Measurements from ENCODE around the gene RERE.

RERE gene

DNA sequence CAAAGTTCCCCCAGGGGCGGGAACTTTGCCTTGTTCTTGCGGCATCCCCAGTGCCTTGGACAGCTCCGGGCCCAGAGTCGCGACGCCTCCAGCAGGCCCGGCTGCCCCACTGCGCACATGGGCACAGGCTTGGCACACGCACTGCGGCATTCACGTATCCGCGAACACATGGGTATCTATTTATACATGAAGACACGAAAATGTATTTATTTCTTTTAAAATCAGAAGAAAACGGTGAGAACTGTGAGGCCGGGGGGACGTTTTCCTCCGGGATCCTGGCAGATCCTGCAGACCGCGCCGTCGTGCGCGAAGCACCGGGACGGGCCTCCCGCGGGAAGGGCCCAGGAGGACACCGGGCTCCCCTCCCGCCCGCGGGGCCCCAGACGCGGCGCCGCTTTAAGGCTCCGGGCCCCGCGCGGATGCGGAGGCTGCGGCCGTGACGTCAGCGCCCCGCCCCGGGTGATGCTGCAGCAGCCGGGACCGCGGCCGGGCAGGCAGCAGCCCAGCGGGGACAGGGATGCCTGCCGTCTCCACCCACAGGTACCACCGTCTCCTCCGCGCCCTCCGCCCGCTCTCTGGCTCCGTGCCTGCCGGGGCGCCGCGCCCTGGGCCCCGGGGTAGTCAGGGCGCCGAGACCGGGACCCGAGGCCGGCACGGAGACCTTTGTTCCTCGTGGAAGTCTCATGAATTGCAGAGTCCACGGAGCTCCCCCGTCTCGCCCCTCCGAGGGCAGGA is 499.6 kb downstream of the RERE start, which contains the start of gene SLC45A1:
SLC45A1 (plus strand) TSS at position 468 of the 735 bp plus-strand sequence. CDS start 6,216 bp downstream, outside the sequence.
- CTCF ChIA-PET = no interaction called here
- TF ChIP-seq HDGF (IDR thresholded peaks at IDR 0.05; ENCODE audit: borderline replicate concordance) (no peak), BHLHE40 (IDR thresholded peaks at IDR 0.05; ENCODE audit: borderline replicate concordance) (no peak), CTBP1 (IDR thresholded peaks at IDR 0.05; ENCODE audit: borderline replicate concordance) (no peak), L3MBTL2 (conservative IDR thresholded peaks at IDR 0.05) (no peak; the same call in 1 of the 2 replicates), TARDBP (IDR thresholded peaks at IDR 0.05) (no peak), LEF1 (IDR thresholded peaks at IDR 0.05; ENCODE audit: borderline replicate concordance) (no peak), FOXK2 (IDR thresholded peaks at IDR 0.05) (no peak), ARNT (IDR thresholded peaks at IDR 0.05) (no peak), NFRKB (IDR thresholded peaks at IDR 0.05) (no peak), SP1 (IDR thresholded peaks at IDR 0.05) (no peak), SUZ12 (IDR thresholded peaks at IDR 0.05) (no peak), FOXM1 (IDR thresholded peaks at IDR 0.05; ENCODE audit: borderline replicate concordance) (no peak), FOXA1 (IDR thresholded peaks at IDR 0.05) (no peak)
- TF ChIP-seq, protein P1, sequence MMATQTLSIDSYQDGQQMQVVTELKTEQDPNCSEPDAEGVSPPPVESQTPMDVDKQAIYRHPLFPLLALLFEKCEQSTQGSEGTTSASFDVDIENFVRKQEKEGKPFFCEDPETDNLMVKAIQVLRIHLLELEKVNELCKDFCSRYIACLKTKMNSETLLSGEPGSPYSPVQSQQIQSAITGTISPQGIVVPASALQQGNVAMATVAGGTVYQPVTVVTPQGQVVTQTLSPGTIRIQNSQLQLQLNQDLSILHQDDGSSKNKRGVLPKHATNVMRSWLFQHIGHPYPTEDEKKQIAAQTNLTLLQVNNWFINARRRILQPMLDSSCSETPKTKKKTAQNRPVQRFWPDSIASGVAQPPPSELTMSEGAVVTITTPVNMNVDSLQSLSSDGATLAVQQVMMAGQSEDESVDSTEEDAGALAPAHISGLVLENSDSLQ (IDR thresholded peaks at IDR 0.05) = no peak
- POLR2A ChIA-PET = no interaction called here
- DNase-seq (ENCODE audit: extremely low spot score) = peak; percentile 64

DNA sequence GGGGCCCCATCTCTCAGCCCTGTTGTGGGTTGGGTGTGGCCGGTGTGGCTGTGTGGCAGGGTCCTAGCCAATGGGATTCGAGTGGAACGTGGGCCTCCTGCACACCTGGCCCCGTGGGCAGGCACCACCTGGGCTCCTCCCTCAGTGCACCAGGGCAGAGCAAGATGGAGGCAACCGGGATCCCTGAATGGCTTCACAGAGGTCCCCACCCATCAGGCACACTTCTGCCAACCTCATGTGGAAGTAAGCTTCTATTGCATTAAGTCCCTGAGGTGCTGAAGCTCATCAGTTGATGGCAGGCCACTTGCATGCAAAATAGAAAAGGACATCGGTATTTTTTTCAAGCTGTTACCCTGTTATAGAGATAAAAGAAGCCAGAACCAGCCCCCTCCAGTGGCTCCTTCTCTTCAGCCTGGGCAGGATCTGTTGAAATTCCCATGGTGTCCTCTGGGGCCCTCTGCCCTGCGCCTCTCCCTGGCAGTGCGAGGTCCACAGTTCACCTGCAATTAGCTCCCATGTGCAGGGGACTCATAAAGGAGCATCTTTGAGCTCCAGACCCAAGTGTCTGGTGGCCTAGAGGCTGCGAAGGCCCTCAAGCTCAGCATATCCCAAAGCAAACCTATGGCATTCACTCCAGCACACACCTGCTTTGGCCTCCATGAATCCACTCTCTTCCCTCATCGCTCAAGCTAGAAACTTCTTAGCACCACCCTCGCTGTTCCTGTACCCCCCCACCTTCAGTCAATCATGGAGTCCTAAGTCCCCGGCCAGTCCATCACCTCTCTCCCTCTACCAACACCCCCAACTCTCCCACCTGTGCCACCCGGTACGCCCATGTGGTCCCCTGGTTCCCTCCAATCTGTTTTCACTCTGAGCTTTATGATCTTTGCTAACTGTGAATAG is 501.6 kb downstream of the RERE start:
- CTCF ChIA-PET = interaction anchor here (0.6 to 3.6 kb wide), 12 partner anchors 11 to 342 kb away, joined by 3 to 43 read pairs (median 6); no protein-coding TSS in a partner anchor
- no peak for DNase-seq (ENCODE audit: extremely low spot score)
- POLR2A ChIA-PET = interaction anchor here (0.8 to 0.9 kb wide), 2 partner anchors 289 to 298 kb away, joined by 3 to 5 read pairs; partner anchors contain the start of gene ERRFI1
- TF ChIP-seq NFRKB (IDR thresholded peaks at IDR 0.05) = no peak
- TF ChIP-seq BHLHE40 (IDR thresholded peaks at IDR 0.05; ENCODE audit: borderline replicate concordance) = no peak
- no peak for TF ChIP-seq LEF1 (IDR thresholded peaks at IDR 0.05; ENCODE audit: borderline replicate concordance)
- no peak for TF ChIP-seq CTBP1 (IDR thresholded peaks at IDR 0.05; ENCODE audit: borderline replicate concordance)

DNA sequence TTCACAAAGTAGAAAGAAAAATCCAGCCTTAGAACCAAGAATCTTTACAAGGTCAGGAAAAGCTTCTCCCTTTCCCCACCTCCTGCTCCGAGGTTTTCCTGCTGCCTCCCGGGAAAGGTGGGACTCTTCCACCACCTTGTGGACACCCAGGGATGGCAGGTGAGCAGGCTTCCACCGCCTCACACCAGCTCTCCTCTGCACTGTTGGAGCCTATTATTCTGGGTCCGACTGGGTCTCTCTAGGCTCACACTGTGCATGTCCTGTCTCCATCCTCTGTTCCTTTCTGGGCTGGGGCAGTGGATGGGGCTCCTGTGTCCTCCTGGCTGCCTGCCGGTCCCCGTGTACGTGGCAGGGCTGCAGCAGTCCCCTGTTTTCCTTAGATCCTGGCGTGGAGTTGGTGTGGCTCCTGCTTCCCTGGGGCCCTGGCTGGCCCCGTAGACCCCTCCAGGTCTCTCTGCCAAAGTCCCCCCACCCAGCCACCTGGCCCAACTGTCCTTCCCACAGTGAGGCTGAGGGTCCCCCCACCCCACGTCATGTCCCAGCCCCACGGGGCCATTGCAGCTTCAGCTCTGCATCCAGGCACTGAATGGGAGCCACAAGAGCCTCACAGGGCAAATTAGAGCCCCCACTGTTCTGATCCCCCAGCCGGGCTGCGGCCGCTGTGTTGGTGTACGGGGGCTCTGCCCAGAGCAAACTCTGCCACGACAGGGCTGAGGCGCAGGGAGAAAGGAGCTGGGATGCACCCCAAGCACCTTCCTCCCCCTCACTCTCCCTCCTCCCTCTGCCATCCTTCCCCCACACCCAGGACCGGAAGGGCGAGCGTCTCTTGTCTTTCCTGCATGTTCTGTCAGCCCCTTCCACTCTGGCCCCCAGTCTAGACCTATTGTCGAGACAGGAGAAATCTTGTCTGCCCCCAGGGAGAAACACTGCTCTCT is 502.8 kb downstream of the RERE start:
- ChIA-PET POLR2A (interaction anchor here (0.6 to 1.5 kb wide), 6 partner anchors 278 to 299 kb away, joined by 3 to 5 read pairs (median 4); partner anchors contain the start of gene ERRFI1), CTCF (interaction anchor here (0.5 to 3.6 kb wide), 24 partner anchors 9 to 342 kb away, joined by 3 to 43 read pairs (median 4); no protein-coding TSS in a partner anchor)
- peak; percentile 86 for DNase-seq (ENCODE audit: extremely low spot score)
- TF ChIP-seq NFRKB (IDR thresholded peaks at IDR 0.05) (no peak), L3MBTL2 (conservative IDR thresholded peaks at IDR 0.05) (no peak), LEF1 (IDR thresholded peaks at IDR 0.05; ENCODE audit: borderline replicate concordance) (no peak), HDGF (IDR thresholded peaks at IDR 0.05; ENCODE audit: borderline replicate concordance) (no peak), ZNF384 (IDR thresholded peaks at IDR 0.05) (no peak), TARDBP (IDR thresholded peaks at IDR 0.05) (no peak), FOXM1 (IDR thresholded peaks at IDR 0.05; ENCODE audit: borderline replicate concordance) (no peak), BHLHE40 (IDR thresholded peaks at IDR 0.05; ENCODE audit: borderline replicate concordance) (no peak), SP1 (IDR thresholded peaks at IDR 0.05) (no peak), CTBP1 (IDR thresholded peaks at IDR 0.05; ENCODE audit: borderline replicate concordance) (no peak), SUZ12 (IDR thresholded peaks at IDR 0.05) (no peak), FOXA1 (IDR thresholded peaks at IDR 0.05) (no peak), ELF4 (IDR thresholded peaks at IDR 0.05) (no peak)
- TF ChIP-seq, protein P1 (IDR thresholded peaks at IDR 0.05) = no peak

DNA sequence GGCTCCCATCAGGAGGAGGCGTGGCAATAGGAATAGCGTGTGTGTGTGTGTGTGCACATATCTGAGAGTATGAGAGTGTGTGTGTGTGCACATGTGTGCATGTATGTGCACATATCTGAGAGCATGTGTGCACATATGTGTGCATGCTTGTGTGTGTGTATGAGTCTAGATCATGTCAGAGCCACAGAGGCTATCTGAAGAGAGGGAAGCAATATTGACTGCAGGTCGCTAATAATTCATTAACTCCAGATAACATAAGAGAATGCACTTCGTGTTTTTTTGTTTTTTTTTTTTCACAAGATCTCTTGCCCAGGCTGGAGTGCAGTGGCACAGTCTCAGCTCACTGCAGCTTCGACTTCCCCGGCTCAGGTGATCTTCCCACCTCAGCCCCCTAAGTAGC is 504.2 kb downstream of the RERE start:
- CTCF ChIA-PET = interaction anchor here (0.7 to 3.6 kb wide), 5 partner anchors 199 to 338 kb away, joined by 5 to 43 read pairs (median 10); no protein-coding TSS in a partner anchor
- no peak for DNase-seq (ENCODE audit: extremely low spot score)
- TF ChIP-seq SP1 (IDR thresholded peaks at IDR 0.05) (no peak), HDGF (IDR thresholded peaks at IDR 0.05; ENCODE audit: borderline replicate concordance) (no peak), CTBP1 (IDR thresholded peaks at IDR 0.05; ENCODE audit: borderline replicate concordance) (no peak), ARNT (IDR thresholded peaks at IDR 0.05) (no peak), LEF1 (IDR thresholded peaks at IDR 0.05; ENCODE audit: borderline replicate concordance) (no peak), FOXK2 (IDR thresholded peaks at IDR 0.05) (no peak), FOXM1 (IDR thresholded peaks at IDR 0.05; ENCODE audit: borderline replicate concordance) (no peak), NFRKB (IDR thresholded peaks at IDR 0.05) (no peak), BHLHE40 (IDR thresholded peaks at IDR 0.05; ENCODE audit: borderline replicate concordance) (no peak), FOXA1 (IDR thresholded peaks at IDR 0.05) (no peak), L3MBTL2 (conservative IDR thresholded peaks at IDR 0.05) (no peak), TARDBP (IDR thresholded peaks at IDR 0.05) (no peak), ZNF384 (IDR thresholded peaks at IDR 0.05) (no peak), SUZ12 (IDR thresholded peaks at IDR 0.05) (no peak), ELF4 (IDR thresholded peaks at IDR 0.05) (no peak)
- TF ChIP-seq, protein P1 (IDR thresholded peaks at IDR 0.05) = no peak
- POLR2A ChIA-PET = interaction anchor here (1.4 kb wide), 1 partner anchor 298 kb away, joined by 5 read pairs; no protein-coding TSS in a partner anchor
